Loucy (cell line): Measurements from ENCODE around the gene KRTAP10-4.

Experiments used
- EZH2phosphoT487 ChIP-seq: fragments of 200-600 bp; IDR thresholded peaks from 2 replicates; pipeline ENCODE4 v1.6.1; 2018; ENCODE audit warnings: antibody characterized with exemption, mild to moderate bottlenecking, moderate library complexity, borderline replicate concordance
- TF ChIP-seq, protein P1 (sequence below): fragments of 200-600 bp; sonication (generic); conservative IDR thresholded peaks from 2 replicates; pipeline ENCODE4 v1.5.1; 2014; ENCODE audit warnings: mild to moderate bottlenecking, antibody characterized with exemption, low read length

GRCh38 chr21:44568667-44569556 lies 4.6 kb upstream of the KRTAP10-4 start:
- TF ChIP-seq, protein P1, sequence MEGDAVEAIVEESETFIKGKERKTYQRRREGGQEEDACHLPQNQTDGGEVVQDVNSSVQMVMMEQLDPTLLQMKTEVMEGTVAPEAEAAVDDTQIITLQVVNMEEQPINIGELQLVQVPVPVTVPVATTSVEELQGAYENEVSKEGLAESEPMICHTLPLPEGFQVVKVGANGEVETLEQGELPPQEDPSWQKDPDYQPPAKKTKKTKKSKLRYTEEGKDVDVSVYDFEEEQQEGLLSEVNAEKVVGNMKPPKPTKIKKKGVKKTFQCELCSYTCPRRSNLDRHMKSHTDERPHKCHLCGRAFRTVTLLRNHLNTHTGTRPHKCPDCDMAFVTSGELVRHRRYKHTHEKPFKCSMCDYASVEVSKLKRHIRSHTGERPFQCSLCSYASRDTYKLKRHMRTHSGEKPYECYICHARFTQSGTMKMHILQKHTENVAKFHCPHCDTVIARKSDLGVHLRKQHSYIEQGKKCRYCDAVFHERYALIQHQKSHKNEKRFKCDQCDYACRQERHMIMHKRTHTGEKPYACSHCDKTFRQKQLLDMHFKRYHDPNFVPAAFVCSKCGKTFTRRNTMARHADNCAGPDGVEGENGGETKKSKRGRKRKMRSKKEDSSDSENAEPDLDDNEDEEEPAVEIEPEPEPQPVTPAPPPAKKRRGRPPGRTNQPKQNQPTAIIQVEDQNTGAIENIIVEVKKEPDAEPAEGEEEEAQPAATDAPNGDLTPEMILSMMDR, result no peak
- TF ChIP-seq EZH2phosphoT487, result no peak
